ENCODE results near the gene FCAR. TPM values are rescaled to one million over a fixed set of nuclear protein-coding genes. Genes with fewer than 3 reads are reported as not detected.
"Not testable (repeated sequence)": the region's sequence is repeated elsewhere in the genome, so short reads cannot be mapped to it uniquely, and the experiment has no call there.

The FCAR gene
- total RNA-seq, 6 experiments from 2014 or later: not detected

DNA sequence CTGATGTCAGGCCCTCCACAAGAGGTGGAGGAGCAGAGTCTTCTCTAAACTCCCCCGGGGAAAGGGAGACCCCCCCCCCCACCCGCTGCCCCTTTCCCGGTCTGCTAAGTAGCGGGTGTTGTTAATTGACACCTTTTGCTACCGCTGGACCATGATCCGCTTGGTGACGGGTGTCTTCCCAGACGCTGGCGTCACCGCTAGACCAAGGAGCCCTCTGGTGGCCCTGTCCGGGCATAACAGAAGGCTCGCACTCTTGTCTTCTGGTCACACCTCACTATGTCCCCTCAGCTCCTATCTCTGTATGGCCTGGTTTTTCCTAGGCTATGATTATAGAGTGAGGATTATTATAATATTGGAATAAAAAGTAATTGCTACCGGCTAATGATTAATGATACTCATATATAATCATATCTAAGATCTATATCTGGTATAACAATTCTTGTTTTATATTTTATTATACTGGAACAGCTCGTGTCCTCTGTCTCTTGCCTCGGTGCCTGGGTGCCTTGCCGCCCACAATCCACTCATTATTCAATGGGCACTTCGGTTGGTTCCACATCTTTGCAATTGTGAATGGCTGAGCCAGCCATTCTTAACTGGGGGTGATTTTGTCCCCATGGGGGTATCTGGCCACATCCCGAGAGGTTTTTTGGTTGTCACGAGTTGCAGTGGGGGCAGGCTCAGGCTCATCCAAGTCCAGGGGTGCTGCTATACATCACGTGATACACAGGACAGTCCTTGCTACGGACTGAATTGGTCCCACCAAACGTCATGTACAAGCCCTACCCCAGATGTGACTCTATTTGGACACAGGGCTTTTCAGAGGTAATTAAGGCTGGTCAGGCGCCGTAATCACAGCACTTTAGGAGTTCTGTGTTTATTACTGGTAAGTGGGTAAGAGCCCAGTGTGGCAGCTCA is 45.9 kb downstream of the FCAR start:
- not testable (repeated sequence) for H3K27me3 Mint-ChIP-seq (ENCODE audit: insufficient read depth); H3K36me3 Mint-ChIP-seq (ENCODE audit: low read depth); H3K27ac Mint-ChIP-seq; H3K4me1 Mint-ChIP-seq (ENCODE audit: low read depth); H3K4me3 Mint-ChIP-seq; DNase-seq
- TF ChIP-seq, protein P1, sequence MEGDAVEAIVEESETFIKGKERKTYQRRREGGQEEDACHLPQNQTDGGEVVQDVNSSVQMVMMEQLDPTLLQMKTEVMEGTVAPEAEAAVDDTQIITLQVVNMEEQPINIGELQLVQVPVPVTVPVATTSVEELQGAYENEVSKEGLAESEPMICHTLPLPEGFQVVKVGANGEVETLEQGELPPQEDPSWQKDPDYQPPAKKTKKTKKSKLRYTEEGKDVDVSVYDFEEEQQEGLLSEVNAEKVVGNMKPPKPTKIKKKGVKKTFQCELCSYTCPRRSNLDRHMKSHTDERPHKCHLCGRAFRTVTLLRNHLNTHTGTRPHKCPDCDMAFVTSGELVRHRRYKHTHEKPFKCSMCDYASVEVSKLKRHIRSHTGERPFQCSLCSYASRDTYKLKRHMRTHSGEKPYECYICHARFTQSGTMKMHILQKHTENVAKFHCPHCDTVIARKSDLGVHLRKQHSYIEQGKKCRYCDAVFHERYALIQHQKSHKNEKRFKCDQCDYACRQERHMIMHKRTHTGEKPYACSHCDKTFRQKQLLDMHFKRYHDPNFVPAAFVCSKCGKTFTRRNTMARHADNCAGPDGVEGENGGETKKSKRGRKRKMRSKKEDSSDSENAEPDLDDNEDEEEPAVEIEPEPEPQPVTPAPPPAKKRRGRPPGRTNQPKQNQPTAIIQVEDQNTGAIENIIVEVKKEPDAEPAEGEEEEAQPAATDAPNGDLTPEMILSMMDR (IDR thresholded peaks at IDR 0.05): peak; percentile 25; the same call in 1 of the 2 replicates
- peaks cover 32% of the 10 kb centered on the region for H3K9me3 Mint-ChIP-seq

DNA sequence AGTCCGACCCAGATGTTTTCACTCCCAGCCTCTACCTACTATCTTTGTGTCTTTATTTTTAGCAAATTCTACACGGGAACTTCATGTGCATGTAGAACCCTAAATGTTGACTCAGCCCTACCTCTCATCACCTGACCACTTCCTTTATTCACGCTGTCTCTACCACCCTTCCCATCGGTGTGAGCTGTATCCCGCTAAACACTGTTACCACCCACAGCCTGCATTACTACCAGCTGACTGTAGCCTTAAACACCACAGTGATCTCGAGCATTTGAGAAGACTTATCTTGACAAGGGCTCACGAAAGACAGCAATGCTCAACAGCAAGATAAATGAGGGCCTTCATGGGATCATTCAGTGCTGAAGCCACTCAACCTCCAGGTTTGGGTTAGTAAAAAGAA is 47.0 kb downstream of the FCAR start:
- TF ChIP-seq, protein P1 (IDR thresholded peaks at IDR 0.05): no peak

DNA sequence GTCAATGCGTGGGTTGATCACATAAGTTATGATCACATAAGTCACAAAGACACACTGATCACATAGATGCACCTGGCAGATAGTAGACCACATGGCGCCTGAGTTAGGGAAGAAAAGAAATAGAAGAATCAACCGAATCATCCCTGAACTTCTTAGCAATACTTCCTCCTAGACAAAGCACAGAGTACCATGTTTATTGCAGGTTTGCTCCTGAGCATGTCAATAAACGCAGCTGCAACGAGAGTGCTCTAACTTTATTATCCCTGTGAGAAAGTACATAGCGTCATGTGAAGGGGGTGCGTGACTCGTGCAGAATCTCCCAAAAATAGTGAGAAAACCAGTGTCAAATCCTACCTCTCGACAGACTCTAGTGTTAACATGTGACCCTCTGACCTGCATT is 49.2 kb downstream of the FCAR start:
- H3K9me3 Mint-ChIP-seq: peaks cover 45% of the 10 kb centered on the region
- TF ChIP-seq, protein P1 (IDR thresholded peaks at IDR 0.05): no peak
- H3K4me3 Mint-ChIP-seq: no peak overlapping the region
- peaks cover 1% of the 10 kb centered on the region; the same call in 1 of the 2 replicates for H3K27me3 Mint-ChIP-seq (ENCODE audit: insufficient read depth)
- H3K36me3 Mint-ChIP-seq (ENCODE audit: low read depth): peaks cover 10% of the 10 kb centered on the region; the same call in 1 of the 2 replicates
- H3K27ac Mint-ChIP-seq: no peak overlapping the region
- no peak for DNase-seq
- H3K4me1 Mint-ChIP-seq (ENCODE audit: low read depth): no peaks in the 10 kb centered on the region

More for the DNA sequence above, 47.0 kb downstream of the FCAR start:
- Mint-ChIP-seq H3K36me3 (ENCODE audit: low read depth) (peaks cover 10% of the 10 kb centered on the region; the same call in 1 of the 2 replicates), H3K27me3 (ENCODE audit: insufficient read depth) (no peaks in the 10 kb centered on the region), H3K9me3 (peaks cover 38% of the 10 kb centered on the region), H3K27ac (no peak overlapping the region), H3K4me1 (ENCODE audit: low read depth) (no peaks in the 10 kb centered on the region), H3K4me3 (no peak overlapping the region)
- DNase-seq: no peak

DNA sequence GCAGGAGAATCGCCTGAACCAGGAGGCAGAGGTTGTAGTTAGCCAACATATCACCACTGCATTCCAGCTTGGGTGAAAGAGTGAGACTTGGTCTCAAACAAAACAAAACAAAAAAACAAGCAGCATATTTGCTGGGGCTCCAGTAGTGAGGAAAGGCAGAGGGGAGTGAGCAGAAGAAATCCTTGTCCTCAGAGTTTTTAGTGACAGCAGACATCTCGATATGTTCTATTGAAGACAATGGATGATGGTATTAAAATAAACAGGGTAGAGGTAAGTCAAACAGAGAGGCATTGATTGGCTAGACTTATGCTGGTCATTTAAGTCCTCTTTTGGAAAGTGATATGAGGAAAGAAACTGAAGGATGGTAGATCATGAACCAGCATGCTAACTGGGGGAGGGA is 54.3 kb downstream of the FCAR start:
- Mint-ChIP-seq H3K27ac (no peak overlapping the region), H3K9me3 (peaks cover 64% of the 10 kb centered on the region), H3K4me3 (no peak overlapping the region), H3K36me3 (ENCODE audit: low read depth) (peaks cover 11% of the 10 kb centered on the region), H3K27me3 (ENCODE audit: insufficient read depth) (peaks cover 1% of the 10 kb centered on the region; the same call in 1 of the 2 replicates), H3K4me1 (ENCODE audit: low read depth) (no peaks in the 10 kb centered on the region)
- no peak for DNase-seq
- TF ChIP-seq, protein P1 (IDR thresholded peaks at IDR 0.05): no peak

DNA sequence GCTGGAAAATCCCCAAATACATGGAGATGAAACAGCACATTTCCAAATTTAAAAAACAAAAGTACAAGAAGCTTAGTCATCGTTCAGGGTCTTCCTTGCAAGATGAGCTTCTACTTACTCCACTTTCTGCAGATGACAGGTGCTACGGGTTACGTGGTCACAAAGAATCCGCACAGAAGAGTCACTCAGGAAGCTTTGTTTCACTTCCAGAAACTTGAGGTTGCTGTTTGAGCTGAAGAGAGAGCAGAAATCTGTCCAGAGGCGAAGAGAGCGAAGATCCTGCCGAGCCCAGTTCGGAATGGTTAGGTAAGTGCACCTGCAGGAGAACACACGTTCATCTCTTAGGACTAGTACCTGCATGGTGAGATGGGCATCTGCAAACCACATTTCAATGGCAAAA is 63.9 kb downstream of the FCAR start:
- no peak overlapping the region for H3K4me3 Mint-ChIP-seq
- H3K9me3 Mint-ChIP-seq: peaks cover 65% of the 10 kb centered on the region
- peaks cover 3% of the 10 kb centered on the region; the same call in 1 of the 2 replicates for H3K27me3 Mint-ChIP-seq (ENCODE audit: insufficient read depth)
- TF ChIP-seq, protein P1 (IDR thresholded peaks at IDR 0.05): no peak
- no peak for DNase-seq
- H3K36me3 Mint-ChIP-seq (ENCODE audit: low read depth): no peaks in the 10 kb centered on the region
- no peak overlapping the region for H3K27ac Mint-ChIP-seq
- H3K4me1 Mint-ChIP-seq (ENCODE audit: low read depth): no peaks in the 10 kb centered on the region

Measured in HFFc6 (cell line).